ENCODE data around the gene FAM168A.

The FAM168A gene

DNA sequence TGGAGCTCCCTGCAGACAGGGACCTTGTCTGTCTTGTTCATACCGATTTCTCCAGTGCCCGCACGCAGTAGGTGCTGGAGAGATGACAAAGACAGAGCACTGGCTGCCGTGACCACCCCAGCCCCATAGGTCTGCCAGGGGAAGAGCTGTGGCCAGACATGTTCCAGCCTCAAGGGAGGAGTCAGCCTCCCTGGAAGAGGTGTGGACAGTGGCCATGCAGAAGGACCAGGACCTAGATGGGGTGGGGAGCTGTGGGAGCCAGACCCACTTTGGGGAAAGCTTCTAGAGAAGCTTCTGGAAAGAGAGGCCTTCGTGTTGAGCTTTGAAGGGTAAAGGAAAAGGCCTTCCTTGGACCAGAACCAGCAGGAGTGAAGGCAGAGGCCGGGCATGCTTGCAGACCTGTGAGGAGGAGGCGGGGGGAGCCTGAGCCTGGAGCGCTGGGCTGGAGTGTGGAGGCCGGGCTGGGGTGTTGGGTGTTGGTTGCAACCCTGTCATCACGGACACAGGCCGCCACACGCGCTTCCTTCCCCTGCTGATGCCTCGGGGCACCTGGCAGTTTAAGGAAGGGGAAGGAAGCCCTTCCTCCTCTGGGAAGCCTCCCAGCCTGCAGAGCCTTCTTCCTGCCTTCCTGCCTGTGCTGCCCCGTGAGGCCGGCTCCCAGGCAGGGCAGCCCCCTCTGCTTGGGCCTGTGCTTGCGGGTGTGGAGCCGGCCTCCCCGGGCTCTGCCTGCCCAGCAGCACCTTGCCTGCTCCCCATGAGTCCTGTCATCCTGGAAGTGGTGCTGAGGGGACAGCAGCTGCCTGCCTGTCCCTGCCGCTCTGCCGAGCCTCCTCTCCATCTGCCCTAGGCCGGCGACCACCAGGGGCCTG, 209.4 kb downstream of the FAM168A start:
- DNase-seq (ENCODE audit: low read depth in 2 of 2) = no peak

DNA sequence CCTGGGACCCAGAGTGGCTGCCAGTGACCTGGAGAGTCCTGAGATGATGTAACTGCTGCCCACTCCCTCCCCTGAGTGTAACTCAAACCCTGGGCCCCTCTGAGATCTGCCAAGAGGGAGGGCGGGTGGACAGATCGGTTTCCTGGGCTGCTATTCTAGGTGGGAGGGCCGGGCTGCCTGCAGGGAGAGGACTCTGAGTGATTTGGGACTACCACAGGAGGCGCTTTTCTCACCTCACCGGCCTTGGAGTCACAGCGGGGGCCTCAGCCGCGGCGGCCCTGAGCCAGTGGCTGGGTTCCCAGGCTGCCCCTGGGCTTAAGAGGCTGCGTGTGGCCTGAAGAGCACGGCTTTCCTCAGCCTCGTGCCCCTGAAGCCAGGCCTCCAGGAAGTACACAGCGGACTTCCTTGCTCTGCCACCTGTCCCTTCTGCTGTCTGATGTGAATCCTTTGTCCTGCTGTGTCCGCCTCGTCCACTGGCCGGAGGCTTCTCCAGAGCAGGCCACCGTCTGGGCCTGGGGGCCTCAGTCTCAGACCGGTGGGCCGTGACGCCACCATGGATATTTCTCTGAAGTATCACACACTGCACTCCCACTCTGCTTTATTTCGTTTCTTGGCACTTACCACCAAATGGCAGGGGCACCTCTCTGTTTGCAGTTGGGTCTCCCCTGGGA, 210.2 kb downstream of the FAM168A start:
- no peak for DNase-seq (ENCODE audit: low read depth in 2 of 2)

DNA sequence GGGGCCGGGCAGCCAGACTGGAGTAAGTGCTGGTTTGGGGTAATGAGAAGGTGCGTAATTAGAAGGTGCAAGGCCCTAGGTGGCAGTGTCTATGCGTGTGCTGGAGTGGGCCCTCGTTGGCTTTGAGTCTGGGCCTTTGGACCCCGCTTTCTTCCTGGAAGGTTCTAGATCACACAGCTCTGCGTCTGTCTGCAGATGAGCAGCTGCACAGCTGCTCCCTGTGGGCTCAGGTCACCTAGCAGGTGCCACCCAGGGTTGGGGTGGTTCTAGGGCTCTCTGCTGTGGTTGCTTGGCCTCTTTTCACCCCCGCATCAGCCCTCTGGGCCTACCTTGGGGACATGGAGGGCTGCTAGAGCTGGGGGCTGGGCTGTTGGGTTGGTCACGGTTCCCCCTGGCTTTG, 211.4 kb downstream of the FAM168A start:
- DNase-seq (ENCODE audit: low read depth in 2 of 2) = no peak

DNA sequence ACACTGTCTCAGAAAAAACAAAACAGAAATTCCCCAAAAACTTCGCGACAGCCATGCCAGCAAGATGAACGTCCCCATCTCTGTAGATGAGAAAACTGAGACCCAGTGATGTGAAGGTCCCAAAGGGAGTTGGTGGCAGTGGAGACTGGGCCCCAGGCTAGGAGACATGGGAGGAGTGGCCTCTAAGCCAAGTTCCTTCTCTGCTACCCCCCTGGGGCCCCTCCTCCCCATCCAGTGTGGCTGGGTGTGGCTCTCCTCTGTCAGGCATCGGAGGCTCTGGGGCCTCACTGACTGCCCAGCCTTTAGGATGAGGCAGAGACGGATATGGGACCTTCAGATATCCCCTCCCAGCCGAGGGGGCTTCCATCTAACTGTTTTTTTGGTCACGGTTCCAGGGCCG, 211.9 kb downstream of the FAM168A start:
- DNase-seq (ENCODE audit: low read depth in 2 of 2) = no peak

DNA sequence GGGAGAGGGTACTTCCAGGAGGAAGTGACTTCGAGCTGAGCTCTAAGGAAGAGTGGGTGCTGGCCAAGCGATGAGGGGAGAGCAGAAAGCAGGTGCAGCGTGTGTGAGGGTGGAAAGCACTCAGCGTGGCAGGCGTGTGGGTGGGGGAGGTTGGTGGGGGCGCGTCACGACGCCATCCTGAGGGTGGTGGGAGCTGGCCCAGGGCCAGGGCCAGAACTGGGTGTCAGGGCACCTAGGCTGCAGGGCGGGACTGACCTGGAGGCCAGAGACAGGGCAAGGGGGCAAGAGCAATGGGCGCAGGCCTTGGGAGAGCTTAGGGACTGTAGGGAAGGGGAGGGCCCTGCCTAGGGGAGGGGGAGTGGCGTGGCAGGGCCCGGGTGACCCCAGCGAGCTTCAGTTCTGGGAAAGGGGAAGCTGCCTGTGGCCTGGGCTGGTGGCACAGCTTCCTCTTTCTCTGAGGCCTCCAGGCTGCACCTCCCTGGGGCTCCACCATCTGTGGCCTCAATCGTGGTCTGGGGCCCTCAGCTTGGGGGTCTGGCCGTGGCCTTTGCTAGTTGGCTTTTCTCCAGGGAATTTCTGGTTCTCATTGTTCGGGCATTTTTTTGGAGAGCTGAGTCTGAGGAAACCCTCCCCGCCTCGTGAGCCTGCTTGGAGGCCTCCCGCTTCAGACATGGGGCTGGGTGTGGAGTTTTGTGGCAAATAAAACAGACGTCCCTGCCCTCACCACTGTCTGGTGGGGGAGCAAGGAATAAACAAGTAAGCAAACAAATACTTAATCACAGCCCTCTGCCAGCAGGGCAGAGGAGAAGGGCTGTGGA, 212.8 kb downstream of the FAM168A start:
- DNase-seq (ENCODE audit: low read depth in 2 of 2) = no peak

DNA sequence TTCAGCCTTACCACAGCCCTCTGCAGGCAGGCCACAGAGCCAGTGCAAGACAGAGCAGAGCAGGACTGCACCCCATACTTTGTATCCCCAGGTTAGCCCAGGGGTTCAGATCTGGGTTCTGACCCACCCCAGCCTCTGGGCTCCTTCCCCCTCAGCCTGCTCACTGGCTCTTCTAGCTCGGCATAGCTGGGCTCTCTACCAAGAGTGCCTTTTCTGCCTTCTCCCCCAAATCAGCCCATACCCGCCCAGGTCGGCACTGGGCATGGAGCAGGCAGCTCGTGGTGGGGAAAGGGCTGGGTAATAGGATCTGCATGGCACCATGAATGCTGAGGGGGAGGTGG, 213.4 kb downstream of the FAM168A start:
- DNase-seq (ENCODE audit: low read depth in 2 of 2) = no peak

DNA sequence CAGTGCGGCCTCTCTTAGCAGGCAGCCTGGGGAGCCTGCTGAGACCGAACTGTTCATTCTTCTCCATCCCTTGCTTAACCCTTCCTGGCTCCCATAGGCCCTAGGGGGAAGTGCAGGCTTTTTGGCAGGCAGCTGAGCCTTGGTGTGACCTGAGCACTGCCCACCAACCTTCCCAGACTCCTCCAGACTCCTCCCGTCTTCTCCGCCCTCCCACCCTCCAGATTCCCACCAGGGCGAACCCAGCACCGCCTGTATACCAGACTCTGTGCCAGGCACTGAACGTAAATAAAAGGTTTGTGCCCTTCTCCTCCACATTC, 213.8 kb downstream of the FAM168A start:
- DNase-seq (ENCODE audit: low read depth in 2 of 2) = no peak

DNA sequence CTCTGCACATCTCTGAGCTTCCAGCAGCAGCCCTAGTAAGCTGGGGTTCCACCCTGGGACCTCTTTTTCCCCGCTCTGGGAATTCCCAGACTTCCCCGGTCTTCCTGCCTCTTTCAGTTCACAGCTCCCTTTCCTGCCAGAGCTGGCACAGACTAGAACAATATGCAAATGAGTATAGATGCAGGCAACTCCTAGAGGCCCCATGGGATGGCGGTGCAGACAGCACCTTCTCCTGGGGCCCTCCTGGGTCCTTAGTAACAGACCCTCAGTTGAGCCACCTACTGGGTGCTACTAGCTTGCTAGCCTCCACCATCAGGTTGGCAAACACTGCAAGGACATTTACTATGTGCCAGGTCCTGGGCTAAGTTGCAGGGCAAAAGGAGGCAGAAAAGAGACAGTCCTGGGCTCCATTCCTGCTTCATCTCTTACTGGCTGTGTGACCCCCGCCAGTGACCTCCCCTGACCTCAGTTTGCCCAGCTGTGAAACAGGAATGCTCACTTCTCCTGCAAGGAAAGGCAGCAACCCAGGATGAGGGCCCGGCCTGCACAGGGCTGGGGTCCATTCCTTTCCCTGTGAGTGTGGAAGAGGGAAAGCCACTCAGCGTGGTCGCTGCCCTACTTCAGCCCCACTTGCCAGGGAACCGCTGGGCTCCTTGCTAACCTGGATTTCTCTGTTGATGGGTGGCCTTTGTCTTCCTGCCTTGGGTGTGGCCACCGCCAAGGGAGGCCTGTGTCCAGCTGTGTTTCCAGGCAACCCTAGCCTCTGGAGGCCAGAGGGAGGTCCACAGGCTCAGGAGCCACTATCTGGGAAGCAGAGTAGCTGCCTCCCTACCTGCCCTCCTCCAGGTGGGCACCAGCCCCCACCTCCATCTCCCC, 214.4 kb downstream of the FAM168A start:
- DNase-seq (ENCODE audit: low read depth in 2 of 2) = no peak

DNA sequence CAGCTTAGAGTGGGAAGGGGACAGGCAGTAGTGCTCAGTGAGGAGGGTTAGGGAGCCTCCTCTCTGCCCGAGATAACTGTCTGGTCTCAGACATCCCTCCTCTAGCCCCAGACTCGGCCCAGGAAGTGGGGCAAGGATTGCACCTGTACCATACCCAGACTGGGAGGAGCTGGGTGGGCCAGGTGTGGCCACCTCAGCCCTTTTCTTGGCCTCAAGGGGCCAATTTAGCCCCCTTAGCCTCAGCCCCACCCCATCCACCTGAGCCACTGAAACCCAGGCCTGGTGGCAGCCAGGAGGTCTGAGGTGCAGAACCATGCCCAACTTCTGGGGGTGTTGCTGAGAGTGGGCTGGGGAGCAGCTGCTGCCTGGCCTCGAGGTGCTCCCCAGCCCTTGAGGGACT, 215.2 kb downstream of the FAM168A start:
- DNase-seq (ENCODE audit: low read depth in 2 of 2) = no peak

DNA sequence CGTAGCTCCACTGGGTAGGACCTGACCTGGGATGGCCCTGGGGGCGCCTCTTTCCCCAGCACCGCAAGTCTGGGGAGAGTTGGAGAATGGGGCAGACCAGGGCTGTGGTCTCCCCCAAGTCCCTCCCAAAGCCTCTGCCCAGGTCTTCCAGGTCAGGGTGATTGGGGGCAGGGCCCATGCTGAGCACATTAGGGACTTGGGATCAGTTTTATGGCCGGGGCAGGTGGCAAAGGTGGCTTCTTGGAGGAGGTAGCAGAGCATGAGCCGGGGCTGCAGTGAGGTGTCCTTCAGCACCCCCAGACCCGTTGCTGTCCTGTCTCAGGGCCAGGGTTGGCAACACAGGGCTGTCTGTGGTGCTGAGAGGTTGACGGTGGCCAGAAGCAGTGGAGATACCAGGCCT, 215.7 kb downstream of the FAM168A start:
- DNase-seq (ENCODE audit: low read depth in 2 of 2) = no peak

DNA sequence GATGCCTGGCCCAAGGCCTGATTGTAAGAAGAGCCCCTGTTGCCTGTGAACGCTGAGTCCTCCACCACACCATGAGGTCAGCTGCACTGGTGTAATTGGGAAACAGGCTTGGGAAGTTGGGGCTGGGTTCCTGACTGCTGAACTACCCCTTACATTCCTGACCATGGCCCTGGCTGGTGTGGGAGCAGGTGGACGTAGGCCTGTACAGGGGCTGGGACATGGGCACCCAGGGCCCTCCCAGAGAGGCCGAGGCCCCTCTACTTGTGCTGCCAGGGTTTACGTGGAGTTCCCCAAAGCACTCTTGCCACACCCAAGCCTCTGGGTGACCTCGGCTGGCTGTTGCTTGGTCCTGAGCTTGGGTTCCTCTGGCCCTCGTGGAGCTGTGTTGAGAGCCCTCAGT, 216.3 kb downstream of the FAM168A start:
- DNase-seq (ENCODE audit: low read depth in 2 of 2) = no peak

DNA sequence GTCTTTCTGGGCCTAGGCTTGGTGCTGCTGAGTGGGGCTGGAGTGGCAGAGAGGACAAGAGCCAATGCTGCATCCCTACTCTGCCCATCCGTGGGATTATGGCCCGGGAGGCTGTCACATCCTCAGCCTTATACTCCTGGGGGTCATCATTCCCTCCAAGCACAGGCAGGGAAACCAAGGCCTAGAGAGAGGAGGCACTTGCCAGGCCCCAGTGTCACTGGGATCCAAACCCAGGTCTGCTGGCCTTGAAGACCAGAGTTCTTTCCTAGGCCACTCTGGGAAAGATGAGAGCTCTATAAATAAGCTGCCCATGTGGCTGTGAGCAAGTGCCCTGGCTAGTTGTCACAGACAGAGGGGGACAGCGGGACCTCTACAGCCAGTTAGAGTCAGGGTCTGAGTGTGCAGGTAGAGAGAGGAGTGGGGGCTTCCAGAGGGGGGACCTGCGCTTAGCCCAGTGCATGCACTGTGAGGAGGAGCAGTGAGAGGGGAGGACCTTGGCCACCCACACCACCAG, 217.0 kb downstream of the FAM168A start:
- no peak for DNase-seq (ENCODE audit: low read depth in 2 of 2)

DNA sequence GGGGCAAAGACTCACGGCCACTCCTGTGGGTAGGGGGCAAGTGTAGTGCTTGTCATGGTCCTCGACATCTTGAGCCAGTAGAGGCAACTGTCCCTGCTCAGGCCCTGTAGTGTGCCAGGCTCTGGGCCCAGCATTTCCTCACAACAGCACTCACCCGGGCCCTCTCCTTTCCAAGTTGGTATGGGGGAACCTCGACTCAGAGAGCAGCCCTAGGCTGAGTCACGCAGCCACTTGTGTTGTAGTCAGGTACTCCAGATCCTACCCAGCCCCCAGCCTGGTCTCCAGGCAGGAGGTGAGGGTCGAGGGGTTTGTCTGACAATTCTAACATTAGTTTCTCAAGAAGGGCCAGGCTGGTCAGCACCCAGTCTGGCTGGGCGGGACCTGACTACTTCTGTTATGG, 217.6 kb downstream of the FAM168A start:
- DNase-seq (ENCODE audit: low read depth in 2 of 2) = no peak

DNA sequence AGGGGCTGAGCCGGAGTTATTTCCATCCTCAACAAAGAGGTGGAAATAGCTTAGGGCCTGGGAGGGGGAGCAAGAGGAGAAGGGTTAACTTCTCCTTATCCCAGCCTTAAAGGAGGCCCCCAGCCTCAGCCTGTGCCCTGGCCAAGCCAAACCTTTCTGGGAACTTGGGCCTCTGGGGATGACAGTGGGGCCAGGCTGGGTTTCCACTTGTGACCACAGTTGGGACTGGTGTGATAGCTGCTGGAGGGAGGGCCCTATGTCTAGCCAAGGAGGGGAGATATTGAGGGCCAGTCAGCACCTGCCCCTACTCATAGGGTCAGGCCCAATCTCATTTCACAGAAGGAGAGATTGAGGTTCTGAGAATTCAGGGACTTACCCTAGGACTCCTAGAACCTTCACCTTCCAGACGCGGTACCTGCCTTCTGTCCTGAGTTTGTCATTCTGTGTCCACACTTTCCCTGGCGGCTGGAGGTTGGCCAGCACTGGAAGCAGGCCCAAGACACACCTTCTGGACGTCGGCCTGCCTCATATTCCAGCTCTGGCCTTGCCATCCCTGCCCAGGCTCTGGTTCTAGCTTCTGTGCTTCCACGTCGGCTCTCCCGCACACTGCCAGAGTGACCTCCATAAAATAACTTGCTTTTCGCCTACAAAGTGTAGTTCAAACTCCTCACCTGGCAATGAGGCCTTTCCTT, 218.6 kb downstream of the FAM168A start:
- DNase-seq (ENCODE audit: low read depth in 2 of 2) = no peak

DNA sequence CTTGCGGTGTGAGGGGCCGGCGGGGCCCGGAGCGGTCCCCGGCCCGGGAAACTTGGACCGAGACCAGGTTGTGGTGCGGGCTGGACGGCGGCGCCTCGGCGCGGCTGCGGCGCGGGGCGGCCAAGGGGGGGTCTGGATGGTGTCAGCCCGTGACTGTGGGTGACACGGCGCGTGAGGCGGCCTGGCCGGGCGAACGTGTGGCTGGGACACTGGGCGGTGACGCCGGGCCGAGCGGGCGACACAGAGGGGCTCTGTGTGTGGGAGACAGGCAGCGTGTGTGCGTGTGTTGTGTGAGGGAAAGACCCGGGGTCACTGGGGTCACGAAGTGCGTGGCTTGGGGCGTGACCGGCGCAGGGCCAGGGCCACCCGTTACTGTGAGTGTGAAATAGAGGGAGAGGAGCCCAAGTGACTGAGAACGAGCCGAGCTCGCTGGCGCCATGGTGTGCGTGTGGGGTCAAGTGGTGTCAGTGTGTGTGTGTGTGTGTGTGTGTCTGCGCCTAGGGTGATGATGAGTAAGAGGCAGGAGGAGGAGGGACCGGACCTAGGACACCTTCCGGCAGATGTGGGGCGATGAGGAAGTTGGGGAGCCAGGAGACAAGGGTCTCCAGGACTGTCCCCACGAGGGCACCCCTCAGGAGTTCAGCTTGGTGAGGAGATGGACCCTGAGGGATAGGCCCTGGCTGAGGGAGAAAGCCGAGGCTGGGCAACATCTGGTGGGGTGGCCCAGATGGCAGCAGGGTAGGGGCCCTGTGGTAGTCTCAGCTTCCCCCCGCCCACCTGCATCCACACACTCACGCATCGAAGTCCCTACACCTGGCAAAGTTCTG, 220.9 kb downstream of the FAM168A start:
- DNase-seq (ENCODE audit: low read depth in 2 of 2) = peak; percentile 28 to 38

DNA sequence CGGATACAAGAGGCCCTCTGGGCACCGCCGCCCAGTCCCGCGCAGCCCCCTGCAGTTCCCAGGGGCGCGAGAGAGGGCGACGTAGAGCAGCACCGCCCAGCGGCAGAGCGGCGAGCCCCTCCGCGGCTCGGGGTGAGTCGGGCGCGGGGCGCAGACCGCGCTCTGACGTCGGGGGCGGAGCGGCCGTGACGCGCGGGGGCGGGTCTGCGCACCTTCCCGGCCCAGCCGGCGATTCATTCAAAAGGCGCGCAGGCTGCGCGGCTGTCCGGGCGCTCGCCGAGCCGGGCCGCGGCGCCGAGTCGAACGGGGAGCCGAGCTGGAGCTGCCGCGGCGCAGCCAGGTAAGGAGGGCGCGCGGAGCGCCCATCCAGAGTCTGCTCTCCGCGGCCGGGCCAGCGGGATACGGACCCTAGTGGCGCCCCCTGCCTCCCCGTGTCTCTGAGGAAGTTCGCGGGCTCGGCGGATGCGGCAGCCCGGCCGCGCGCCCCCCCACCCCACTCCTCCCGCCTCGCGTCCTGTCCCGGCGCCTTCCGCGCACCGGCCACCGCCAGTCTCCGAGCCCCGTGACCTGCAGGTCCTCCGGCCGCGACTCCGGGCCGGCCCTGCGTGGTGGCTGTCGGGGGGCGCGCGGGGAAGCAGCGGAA, 221.6 kb downstream of the FAM168A start, which contains the start of gene RELT:
Gene RELT (plus strand): TSS at position 240 of the 643 bp plus-strand sequence. CDS start 12,738 bp downstream, outside the sequence.
- DNase-seq (ENCODE audit: low read depth in 2 of 2) = peak; percentile 86 to 92

DNA sequence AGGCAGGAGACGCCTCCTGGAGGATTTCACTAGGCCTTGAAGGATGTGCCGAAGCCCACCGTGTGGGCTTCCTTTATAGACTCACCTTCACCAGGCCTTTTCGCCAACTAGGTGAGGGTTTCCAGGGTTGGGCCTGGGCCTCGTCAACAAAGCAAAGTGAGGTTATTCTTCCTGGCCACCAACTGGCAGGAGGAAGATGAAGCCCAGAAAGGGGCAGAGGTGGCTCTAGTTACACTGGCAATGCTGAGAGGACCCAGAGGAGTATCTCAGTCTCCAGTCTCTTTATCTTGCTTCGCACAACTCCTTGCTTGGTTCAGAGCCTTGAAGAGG, 222.1 kb downstream of the FAM168A start:
- DNase-seq (ENCODE audit: low read depth in 2 of 2) = no peak

DNA sequence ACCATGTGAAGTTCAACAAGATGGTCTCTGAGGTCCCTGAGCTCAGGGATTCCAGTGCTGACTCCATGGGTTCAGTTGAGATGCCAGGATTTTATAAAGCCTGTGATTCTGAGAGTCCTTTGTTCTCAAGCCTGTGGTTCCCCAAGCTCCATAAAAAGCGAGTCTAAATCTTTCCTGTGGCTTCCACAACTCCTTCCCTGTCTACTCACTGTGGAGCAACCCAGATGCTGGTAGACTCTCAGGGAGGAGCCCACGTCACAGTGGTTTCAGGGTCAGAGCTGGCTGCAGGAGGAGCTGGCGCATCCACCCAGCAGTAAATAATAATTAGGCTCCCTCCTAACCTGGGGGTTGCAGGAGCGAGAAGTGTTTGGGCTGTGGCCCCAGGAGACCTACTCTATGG, 223.8 kb downstream of the FAM168A start:
- DNase-seq (ENCODE audit: low read depth in 2 of 2) = no peak

DNA sequence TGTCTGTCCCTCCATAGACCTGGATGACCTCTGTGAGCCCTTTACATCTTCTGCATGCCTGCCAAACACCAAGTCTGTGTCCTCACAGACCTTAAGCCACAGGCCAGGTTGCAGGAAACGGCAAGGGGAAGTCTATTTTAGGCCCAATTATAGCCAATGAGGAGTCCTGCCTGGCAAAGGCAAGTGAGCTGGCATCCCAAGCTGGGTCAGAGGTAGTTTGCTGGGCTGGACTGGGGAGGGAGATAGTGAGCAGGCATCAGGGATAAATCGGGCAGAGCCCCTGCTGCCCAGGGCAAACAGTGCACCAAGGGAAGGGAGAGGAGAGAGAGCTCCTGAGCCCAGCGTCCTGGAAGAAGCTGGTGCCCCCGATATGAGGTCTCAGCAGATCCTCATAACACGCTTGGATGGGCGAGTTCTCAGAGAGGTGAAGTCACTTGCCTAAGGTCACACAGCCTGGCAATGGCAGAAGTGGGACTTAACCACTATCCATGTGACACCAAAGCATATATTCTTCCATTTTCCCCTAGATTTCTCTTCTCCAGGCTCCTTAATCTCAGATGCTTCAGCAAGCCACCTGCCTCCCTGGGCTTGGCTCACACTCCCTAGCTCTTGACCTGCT, 225.4 kb downstream of the FAM168A start:
- DNase-seq (ENCODE audit: low read depth in 2 of 2) = no peak

All from stimulated activated CD8-positive, alpha-beta memory T cell treated with anti-CD3 and anti-CD28 coated beads, Interleukin-2, amount 100 ng/mL, for 48 hours (primary cell).